ENCODE measurements around the gene SPCS3.

GRCh38 chr4:176306837-176307665 lies 12.7 kb upstream of the SPCS3 start:
- TF ChIP-seq CTCF (IDR thresholded peaks at IDR 0.05) (no peak), ZNF138 (CRISPR knock-in tag; conservative IDR thresholded peaks at IDR 0.05) (no peak), MAX (CRISPR knock-in tag; IDR thresholded peaks at IDR 0.05) (no peak), MLX (CRISPR knock-in tag; IDR thresholded peaks at IDR 0.05) (no peak), TEAD1 (CRISPR knock-in tag; IDR thresholded peaks at IDR 0.05) (no peak), ATF1 (CRISPR knock-in tag; IDR thresholded peaks at IDR 0.05) (no peak), USF1 (CRISPR knock-in tag; IDR thresholded peaks at IDR 0.05) (no peak), MYBL2 (CRISPR knock-in tag; IDR thresholded peaks at IDR 0.05) (no peak), E2F4 (CRISPR knock-in tag; IDR thresholded peaks at IDR 0.05; ENCODE audit: borderline replicate concordance, low read depth) (no peak), IRF1 (CRISPR knock-in tag; IDR thresholded peaks at IDR 0.05) (no peak), USF2 (CRISPR knock-in tag; IDR thresholded peaks at IDR 0.05) (no peak), CREB1 (CRISPR knock-in tag; IDR thresholded peaks at IDR 0.05) (no peak), CREM (CRISPR knock-in tag; IDR thresholded peaks at IDR 0.05) (no peak)

All from WTC11 (cell line).